ENCODE measurements around the gene AP2A2.

DNA sequence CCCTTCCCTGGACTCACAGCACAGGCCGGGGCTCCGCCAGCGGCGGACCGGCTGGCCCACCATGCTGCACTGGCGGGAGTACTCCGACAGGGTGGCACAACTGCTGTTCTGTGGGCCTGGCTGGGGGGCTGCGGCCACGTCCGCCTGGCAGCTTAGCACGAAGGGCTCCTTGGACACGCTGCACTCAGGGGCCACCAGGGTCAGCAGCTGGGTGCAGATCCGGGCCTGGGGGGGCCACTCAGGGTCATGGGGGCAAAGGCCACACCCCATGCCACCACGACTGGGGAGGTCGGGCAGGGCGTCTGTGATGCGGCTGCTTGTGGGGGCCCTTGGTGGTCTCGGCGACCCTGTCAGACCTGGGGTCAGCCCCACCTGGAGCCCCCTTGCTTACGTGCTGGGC lies 104.9 kb downstream of the AP2A2 start:
- TF ChIP-seq CTCF (conservative IDR thresholded peaks at IDR 0.05) (no peak), EZH2 (IDR thresholded peaks at IDR 0.05; ENCODE audit: low read depth) (no peak)

All from PC-9 (cell line).